NB4 (cell line): ENCODE data around the gene PGAP1.

Experiments used
- DNase-seq: peaks from one replicate; pipeline ENCODE4 v3.0.0; 2010; ENCODE audit warnings: low read depth
- H3K4me3 ChIP-seq: one replicate; pipeline ENCODE4 v1.5.1; 2011; ENCODE audit warnings: mild to moderate bottlenecking, low read depth, low read length, moderate library complexity
- CTCF ChIP-seq: IDR thresholded peaks from one replicate; pipeline ENCODE4 v1.5.1; 2012; ENCODE audit warnings: low read depth, low read length
- MYC ChIP-seq: IDR thresholded peaks from 2 replicates; pipeline ENCODE4 v1.6.1; 2011; ENCODE audit warnings: low read depth, low read length
- POLR2A ChIP-seq: IDR thresholded peaks from 2 replicates; pipeline ENCODE4 v1.6.1; 2011; ENCODE audit warnings: mild to moderate bottlenecking; ENCODE audit not compliant: insufficient read length; ENCODE audit errors: extremely low read depth
- TF ChIP-seq, protein P1 (sequence below): IDR thresholded peaks from 2 replicates; pipeline ENCODE4 v1.6.1; 2011; ENCODE audit warnings: low read depth, low read length

Gene PGAP1

DNA sequence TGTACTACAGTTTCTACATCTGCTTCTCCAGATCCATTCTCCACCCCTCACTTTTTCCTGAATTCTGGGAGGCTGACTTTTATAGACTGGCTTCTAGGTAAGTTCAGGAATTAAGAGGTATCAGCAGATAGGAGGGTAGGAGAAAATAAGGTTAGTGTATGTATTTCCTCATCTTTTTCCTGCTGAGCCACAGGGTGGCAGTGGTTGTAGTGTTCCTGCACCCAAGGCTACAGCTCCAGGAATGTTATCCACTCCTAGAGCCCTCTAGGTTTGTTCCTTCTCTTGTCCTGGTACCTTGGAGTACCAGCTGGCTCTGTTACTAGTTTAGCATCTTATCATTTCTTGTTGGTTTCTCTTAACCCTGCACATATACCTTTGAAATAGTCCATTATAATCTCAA lies 76.6 kb downstream of the PGAP1 start:
- H3K4me3 ChIP-seq: no peak overlapping the region
- TF ChIP-seq, protein P1, sequence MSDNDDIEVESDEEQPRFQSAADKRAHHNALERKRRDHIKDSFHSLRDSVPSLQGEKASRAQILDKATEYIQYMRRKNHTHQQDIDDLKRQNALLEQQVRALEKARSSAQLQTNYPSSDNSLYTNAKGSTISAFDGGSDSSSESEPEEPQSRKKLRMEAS: no peak
- TF ChIP-seq CTCF (no peak), MYC (no peak), POLR2A (no peak)
- peak; percentile 12 for DNase-seq

GRCh38 chr2:196846295-196846694 lies 80.2 kb downstream of the PGAP1 start:
- TF ChIP-seq POLR2A: no peak
- TF ChIP-seq, protein P1: no peak
- no peak for TF ChIP-seq MYC
- no peak for TF ChIP-seq CTCF
- DNase-seq: no peak
- no peak overlapping the region for H3K4me3 ChIP-seq

- TF ChIP-seq POLR2A (no peak), MYC (no peak), CTCF (no peak)
- TF ChIP-seq, protein P1: no peak
- DNase-seq: no peak
- H3K4me3 ChIP-seq: no peak overlapping the region
These were observed 81.1 kb downstream of the PGAP1 start for GRCh38 chr2:196845371-196845770.

GRCh38 chr2:196840171-196840570 lies 86.3 kb downstream of the PGAP1 start:
- TF ChIP-seq CTCF (no peak), MYC (no peak), POLR2A (no peak)
- TF ChIP-seq, protein P1: no peak
- DNase-seq: no peak
- H3K4me3 ChIP-seq: no peak overlapping the region

DNA sequence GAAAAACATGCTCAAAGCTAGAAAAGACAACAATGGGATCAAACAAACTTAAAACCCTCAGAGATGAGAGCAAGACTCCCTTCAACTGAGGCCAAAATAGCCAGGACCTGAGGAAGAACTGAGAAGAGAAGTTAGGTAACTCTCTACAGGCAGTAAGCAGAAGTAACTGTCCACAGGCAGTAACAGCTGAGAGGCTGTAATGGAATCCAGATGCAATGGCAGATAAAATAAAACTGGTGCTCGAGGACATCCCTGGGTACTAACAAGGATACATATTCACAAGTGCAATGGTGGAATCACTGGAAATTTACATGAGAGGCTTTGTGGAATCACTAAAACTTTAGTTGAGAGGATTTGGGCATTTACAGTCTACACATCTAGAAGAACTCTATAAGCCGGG lies 86.9 kb downstream of the PGAP1 start:
- peak; percentile 13 for DNase-seq
- TF ChIP-seq CTCF (no peak), POLR2A (no peak), MYC (no peak)
- TF ChIP-seq, protein P1: no peak
- no peak overlapping the region for H3K4me3 ChIP-seq

DNA sequence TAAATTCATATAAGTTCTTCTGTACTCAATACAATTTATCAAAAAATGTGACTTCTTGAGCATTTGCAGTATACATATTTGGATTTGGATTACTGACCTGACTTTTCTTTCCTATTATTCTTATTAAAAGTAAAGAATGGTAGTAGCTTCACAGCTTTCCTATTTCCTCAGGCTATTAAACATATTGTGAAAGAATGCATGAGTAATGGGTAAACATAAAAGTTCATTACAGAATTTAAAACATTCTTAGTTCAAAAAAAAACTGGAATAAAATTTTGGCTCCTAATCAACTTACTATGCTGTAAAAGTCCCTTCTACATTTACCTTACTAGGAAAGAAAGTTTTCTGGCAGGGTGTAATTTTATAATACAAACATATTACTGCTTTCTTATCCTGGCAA lies 90.1 kb downstream of the PGAP1 start:
- no peak for DNase-seq
- no peak for TF ChIP-seq MYC
- TF ChIP-seq CTCF: no peak
- TF ChIP-seq, protein P1: no peak
- TF ChIP-seq POLR2A: no peak
- H3K4me3 ChIP-seq: no peak overlapping the region
